ENCODE results near the gene POU5F2. TPM values are rescaled to one million over a fixed set of nuclear protein-coding genes. Genes with fewer than 3 reads are reported as not detected.

POU5F2 gene
- total and polyA plus RNA-seq, 4 donors: 0.38 to 2.2 (median 0.61) TPM; not detected in 1

GRCh38 chr5:93705896-93706295 lies 35.5 kb downstream of the POU5F2 start:
- no peaks in the 10 kb centered on the region for H3K27me3 ChIP-seq (ENCODE audit: control insufficient read depth in 4 of 4, insufficient read depth in 4 of 4, low read length in 3 of 4)
- WGBS: 95% methylated on average over 1 of the region's 1 CpG
- DNase-seq (ENCODE audit: low spot score): no peak

DNA sequence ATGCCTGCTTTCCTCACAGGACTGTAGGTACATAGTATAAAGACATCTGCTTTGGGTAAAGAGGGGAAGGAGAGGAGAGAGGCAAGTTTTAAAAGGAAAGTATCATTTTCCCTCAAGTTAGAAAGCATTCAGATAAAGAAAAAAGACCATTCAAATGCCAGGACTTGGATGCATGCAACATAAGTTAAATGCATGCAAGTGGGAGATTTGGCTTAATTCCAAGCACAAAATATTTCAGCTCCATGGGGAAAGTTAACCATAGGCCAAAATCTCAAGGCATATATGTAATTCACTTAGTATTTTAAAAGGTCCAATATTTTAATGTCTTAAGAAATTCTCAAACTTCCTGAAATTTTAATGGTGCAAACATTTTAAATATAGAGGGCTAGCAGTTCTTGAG lies 36.4 kb downstream of the POU5F2 start:
- no peak overlapping the region for H3K4me3 ChIP-seq (ENCODE audit: low read depth in 1 of 3, low read length in 3 of 3)
- H3K9me3 ChIP-seq (ENCODE audit: control insufficient read depth in 4 of 4, low read length in 3 of 4): no peaks in the 10 kb centered on the region
- no peaks in the 10 kb centered on the region for H3K4me1 ChIP-seq (ENCODE audit: control insufficient read depth in 4 of 4, insufficient read depth in 4 of 4, low read length in 3 of 4)
- H3K9ac ChIP-seq (ENCODE audit: low read depth in 1 of 2, low read length in 2 of 2): no peak overlapping the region
- H3K36me3 ChIP-seq (ENCODE audit: control insufficient read depth in 4 of 4, insufficient read depth in 3 of 4, low read depth in 1 of 4, low read length in 3 of 4): no peaks in the 10 kb centered on the region
- DNase-seq (ENCODE audit: low spot score): no peak
- H3K27me3 ChIP-seq (ENCODE audit: control insufficient read depth in 4 of 4, insufficient read depth in 4 of 4, low read length in 3 of 4): no peaks in the 10 kb centered on the region
- TF ChIP-seq, protein P1, sequence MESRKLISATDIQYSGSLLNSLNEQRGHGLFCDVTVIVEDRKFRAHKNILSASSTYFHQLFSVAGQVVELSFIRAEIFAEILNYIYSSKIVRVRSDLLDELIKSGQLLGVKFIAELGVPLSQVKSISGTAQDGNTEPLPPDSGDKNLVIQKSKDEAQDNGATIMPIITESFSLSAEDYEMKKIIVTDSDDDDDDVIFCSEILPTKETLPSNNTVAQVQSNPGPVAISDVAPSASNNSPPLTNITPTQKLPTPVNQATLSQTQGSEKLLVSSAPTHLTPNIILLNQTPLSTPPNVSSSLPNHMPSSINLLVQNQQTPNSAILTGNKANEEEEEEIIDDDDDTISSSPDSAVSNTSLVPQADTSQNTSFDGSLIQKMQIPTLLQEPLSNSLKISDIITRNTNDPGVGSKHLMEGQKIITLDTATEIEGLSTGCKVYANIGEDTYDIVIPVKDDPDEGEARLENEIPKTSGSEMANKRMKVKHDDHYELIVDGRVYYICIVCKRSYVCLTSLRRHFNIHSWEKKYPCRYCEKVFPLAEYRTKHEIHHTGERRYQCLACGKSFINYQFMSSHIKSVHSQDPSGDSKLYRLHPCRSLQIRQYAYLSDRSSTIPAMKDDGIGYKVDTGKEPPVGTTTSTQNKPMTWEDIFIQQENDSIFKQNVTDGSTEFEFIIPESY (IDR thresholded peaks at IDR 0.05): no peak
- TF ChIP-seq FOXA2 (IDR thresholded peaks at IDR 0.05) (no peak), CTCF (IDR thresholded peaks at IDR 0.05; ENCODE audit: low read depth, low read length, missing input control) (no peak), HNF4A (conservative IDR thresholded peaks at IDR 0.05) (no peak), TAF1 (conservative IDR thresholded peaks at IDR 0.05) (no peak)
- no peak overlapping the region for H3K27ac ChIP-seq (ENCODE audit: low read depth in 1 of 2, low read length in 2 of 2)

More at GRCh38 chr5:93705896-93706295, 35.5 kb downstream of the POU5F2 start:
- no peak overlapping the region for H3K9ac ChIP-seq (ENCODE audit: low read depth in 1 of 2, low read length in 2 of 2)
- no peak overlapping the region for H3K4me3 ChIP-seq (ENCODE audit: low read depth in 1 of 3, low read length in 3 of 3)
- TF ChIP-seq GABPA (IDR thresholded peaks at IDR 0.05 in 1 of 2, conservative IDR thresholded peaks at IDR 0.05 in 1 of 2) (no peak), TAF1 (conservative IDR thresholded peaks at IDR 0.05) (no peak), JUND (IDR thresholded peaks at IDR 0.05) (no peak), RXRA (IDR thresholded peaks at IDR 0.05) (no peak), HNF4G (IDR thresholded peaks at IDR 0.05) (no peak), FOXA1 (IDR thresholded peaks at IDR 0.05) (no peak), CTCF (IDR thresholded peaks at IDR 0.05; ENCODE audit: low read depth, low read length, missing input control) (no peak), FOXA2 (IDR thresholded peaks at IDR 0.05) (no peak)
- TF ChIP-seq, protein P2, sequence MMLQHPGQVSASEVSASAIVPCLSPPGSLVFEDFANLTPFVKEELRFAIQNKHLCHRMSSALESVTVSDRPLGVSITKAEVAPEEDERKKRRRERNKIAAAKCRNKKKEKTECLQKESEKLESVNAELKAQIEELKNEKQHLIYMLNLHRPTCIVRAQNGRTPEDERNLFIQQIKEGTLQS (IDR thresholded peaks at IDR 0.05): no peak
- no peaks in the 10 kb centered on the region for H3K9me3 ChIP-seq (ENCODE audit: control insufficient read depth in 4 of 4, low read length in 3 of 4)
- H3K36me3 ChIP-seq (ENCODE audit: control insufficient read depth in 4 of 4, insufficient read depth in 3 of 4, low read depth in 1 of 4, low read length in 3 of 4): no peaks in the 10 kb centered on the region
- H3K27ac ChIP-seq (ENCODE audit: low read depth in 1 of 2, low read length in 2 of 2): no peak overlapping the region
- no peaks in the 10 kb centered on the region for H3K4me1 ChIP-seq (ENCODE audit: control insufficient read depth in 4 of 4, insufficient read depth in 4 of 4, low read length in 3 of 4)

GRCh38 chr5:93691997-93692396 lies 49.4 kb downstream of the POU5F2 start:
- H3K27me3 ChIP-seq (ENCODE audit: control insufficient read depth in 4 of 4, insufficient read depth in 4 of 4, low read length in 3 of 4): no peaks in the 10 kb centered on the region
- no peak overlapping the region for H3K4me3 ChIP-seq (ENCODE audit: low read depth in 1 of 3, low read length in 3 of 3)
- H3K36me3 ChIP-seq (ENCODE audit: control insufficient read depth in 4 of 4, insufficient read depth in 3 of 4, low read depth in 1 of 4, low read length in 3 of 4): no peaks in the 10 kb centered on the region
- no peak for DNase-seq (ENCODE audit: low spot score)
- H3K9ac ChIP-seq (ENCODE audit: low read depth in 1 of 2, low read length in 2 of 2): no peak overlapping the region
- no peaks in the 10 kb centered on the region for H3K9me3 ChIP-seq (ENCODE audit: control insufficient read depth in 4 of 4, low read length in 3 of 4)
- H3K4me1 ChIP-seq (ENCODE audit: control insufficient read depth in 4 of 4, insufficient read depth in 4 of 4, low read length in 3 of 4): no peaks in the 10 kb centered on the region
- 95% methylated on average over 4 of the region's 4 CpGs for WGBS
- H3K27ac ChIP-seq (ENCODE audit: low read depth in 1 of 2, low read length in 2 of 2): no peak overlapping the region
- no peak for TF ChIP-seq HNF4A (conservative IDR thresholded peaks at IDR 0.05)
- no peak for TF ChIP-seq SP1 (IDR thresholded peaks at IDR 0.05)
- no peak for TF ChIP-seq FOXA1 (IDR thresholded peaks at IDR 0.05)
- no peak for TF ChIP-seq YY1 (IDR thresholded peaks at IDR 0.05)
- no peak for TF ChIP-seq TAF1 (conservative IDR thresholded peaks at IDR 0.05)
- TF ChIP-seq CTCF (IDR thresholded peaks at IDR 0.05; ENCODE audit: low read depth, low read length, missing input control): no peak
- TF ChIP-seq MAX (IDR thresholded peaks at IDR 0.05): no peak
- no peak for TF ChIP-seq GABPA (IDR thresholded peaks at IDR 0.05 in 1 of 2, conservative IDR thresholded peaks at IDR 0.05 in 1 of 2)
- TF ChIP-seq, protein P1 (IDR thresholded peaks at IDR 0.05): no peak
- no peak for TF ChIP-seq RAD21 (IDR thresholded peaks at IDR 0.05)
- no peak for TF ChIP-seq RXRA (IDR thresholded peaks at IDR 0.05)
- TF ChIP-seq FOXA2 (IDR thresholded peaks at IDR 0.05): no peak
- TF ChIP-seq EGR1 (IDR thresholded peaks at IDR 0.05; ENCODE audit: low read depth in 2 of 2): no peak

All from liver (tissue), 9 donors.